ENCODE results near the gene DCAKD.

DNA sequence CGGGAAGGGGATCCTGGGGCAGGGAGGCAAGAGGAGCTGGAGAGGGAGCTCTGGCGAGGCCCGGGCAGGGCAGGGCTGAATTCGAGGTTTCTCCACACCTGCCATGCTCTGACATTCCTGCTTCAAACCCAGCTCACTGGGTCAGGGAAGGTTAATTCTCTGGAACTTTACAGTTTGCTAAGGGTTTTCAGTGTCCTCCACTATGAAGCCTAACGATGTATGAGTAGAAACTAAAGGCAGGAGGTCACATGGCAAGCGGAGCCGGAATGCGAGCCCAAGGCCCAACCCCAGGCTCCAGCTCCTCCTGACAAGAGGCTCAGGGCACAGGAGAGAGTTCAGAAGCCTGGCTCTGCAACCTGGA lies 29.2 kb downstream of the DCAKD start:
- TF ChIP-seq, protein P1, sequence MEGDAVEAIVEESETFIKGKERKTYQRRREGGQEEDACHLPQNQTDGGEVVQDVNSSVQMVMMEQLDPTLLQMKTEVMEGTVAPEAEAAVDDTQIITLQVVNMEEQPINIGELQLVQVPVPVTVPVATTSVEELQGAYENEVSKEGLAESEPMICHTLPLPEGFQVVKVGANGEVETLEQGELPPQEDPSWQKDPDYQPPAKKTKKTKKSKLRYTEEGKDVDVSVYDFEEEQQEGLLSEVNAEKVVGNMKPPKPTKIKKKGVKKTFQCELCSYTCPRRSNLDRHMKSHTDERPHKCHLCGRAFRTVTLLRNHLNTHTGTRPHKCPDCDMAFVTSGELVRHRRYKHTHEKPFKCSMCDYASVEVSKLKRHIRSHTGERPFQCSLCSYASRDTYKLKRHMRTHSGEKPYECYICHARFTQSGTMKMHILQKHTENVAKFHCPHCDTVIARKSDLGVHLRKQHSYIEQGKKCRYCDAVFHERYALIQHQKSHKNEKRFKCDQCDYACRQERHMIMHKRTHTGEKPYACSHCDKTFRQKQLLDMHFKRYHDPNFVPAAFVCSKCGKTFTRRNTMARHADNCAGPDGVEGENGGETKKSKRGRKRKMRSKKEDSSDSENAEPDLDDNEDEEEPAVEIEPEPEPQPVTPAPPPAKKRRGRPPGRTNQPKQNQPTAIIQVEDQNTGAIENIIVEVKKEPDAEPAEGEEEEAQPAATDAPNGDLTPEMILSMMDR (IDR thresholded peaks at IDR 0.05 in 4 of 5, conservative IDR thresholded peaks at IDR 0.05 in 1 of 5): peak in 3 of 5 experiments; percentile 8 to 26 (median 21)
- no peak for TF ChIP-seq POLR2A (IDR thresholded peaks at IDR 0.05)
